ENCODE data around the gene CD3D.

Gene CD3D

DNA sequence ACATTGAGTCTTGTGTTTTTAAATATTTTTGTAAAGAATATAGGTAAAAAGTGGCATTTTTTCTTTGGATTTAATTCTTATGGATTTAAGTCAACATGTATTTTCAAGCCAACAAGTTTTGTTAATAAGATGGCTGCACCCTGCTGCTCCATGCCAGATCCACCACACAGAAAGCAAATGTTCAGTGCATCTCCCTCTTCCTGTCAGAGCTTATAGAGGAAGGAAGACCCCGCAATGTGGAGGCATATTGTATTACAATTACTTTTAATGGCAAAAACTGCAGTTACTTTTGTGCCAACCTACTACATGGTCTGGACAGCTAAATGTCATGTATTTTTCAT, 38.3 kb downstream of the CD3D start:
- no peak for DNase-seq (ENCODE audit: low read depth in 1 of 2, low spot score in 1 of 2)

GRCh38 chr11:118301600-118302195, 40.8 kb downstream of the CD3D start:
- no peak for DNase-seq (ENCODE audit: low read depth in 1 of 2, low spot score in 1 of 2)

DNA sequence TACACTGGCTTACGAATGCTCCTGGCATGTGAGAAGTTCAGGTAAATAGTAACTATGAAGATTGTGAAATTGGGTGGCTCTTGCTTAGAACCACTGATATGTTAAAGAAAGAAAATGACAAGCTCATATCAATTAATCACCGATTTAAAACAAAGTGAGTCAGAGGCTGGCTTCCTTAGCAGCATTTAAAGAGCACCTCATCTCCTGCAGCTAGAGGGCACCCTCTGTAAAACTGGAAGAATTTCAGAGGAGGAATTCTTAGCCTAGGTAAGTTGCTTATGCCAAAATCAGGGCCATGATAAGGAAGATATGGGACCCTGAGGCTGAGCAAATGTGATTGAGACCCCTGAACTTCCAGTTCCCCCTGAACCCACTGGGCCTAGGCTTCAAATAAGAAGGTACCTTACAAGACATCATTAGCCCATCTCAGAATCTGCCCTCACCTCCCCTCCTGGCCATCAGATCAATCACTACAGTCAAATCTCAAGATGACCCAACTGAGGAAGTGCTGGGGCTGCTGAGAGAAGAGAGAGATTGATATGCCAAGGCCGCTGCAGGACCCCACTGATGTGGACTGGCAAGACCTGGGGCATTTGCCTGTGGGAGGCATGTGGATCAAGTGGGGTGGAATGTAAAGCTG, 46.6 kb downstream of the CD3D start:
- no peak for DNase-seq (ENCODE audit: low read depth in 1 of 2, low spot score in 1 of 2)

- no peak for DNase-seq (ENCODE audit: low read depth in 1 of 2, low spot score in 1 of 2)
Measured at GRCh38 chr11:118295199-118295598, 47.3 kb downstream of the CD3D start.

- DNase-seq (ENCODE audit: low read depth in 1 of 2, low spot score in 1 of 2) = no peak
Measured at GRCh38 chr11:118294053-118294452, 48.5 kb downstream of the CD3D start.

- DNase-seq (ENCODE audit: low read depth in 1 of 2, low spot score in 1 of 2) = no peak
Measured at GRCh38 chr11:118291477-118292135, 50.9 kb downstream of the CD3D start.

DNA sequence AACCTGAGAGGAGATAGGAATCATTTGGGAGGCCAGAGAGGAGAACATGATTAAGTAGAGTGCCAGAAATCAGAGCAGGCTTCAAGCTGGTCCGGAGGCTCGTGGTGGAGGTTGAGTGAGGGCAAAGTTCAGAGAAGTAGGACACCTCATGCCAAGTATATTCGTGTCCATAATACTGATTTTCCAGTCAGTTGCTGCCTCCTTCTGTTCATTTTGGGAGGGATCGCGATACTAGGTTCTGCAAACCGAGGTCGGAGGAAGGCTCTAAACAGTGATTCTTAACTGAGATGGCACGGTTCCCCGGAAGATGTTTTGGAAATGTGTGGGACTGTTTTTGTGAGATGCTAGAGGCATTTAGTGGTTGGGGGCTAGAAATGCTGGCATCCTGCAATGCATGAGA, 51.6 kb downstream of the CD3D start:
- no peak for DNase-seq (ENCODE audit: low read depth in 1 of 2, low spot score in 1 of 2)

GRCh38 chr11:118289401-118289800, 53.1 kb downstream of the CD3D start:
- no peak for DNase-seq (ENCODE audit: low read depth in 1 of 2, low spot score in 1 of 2)
